HepG2 (cell line): Measurements from ENCODE around the gene C3orf22. TPM values are rescaled to one million over a fixed set of nuclear protein-coding genes. Genes with fewer than 3 reads are reported as not detected.

Source experiments
- ATAC-seq: fragments of 200-7000 bp; cut with Tn5 transposase; 3 replicates; pipeline ENCODE4 v1.9.1; 2020; ENCODE audit warnings: mild to moderate bottlenecking, moderate library complexity
- BruUV-seq: library from RNA; stranded (reverse); fragments of 400-500 nt; replicated peaks from 2 replicates; lab custom pipeline; 2021; lab: Mats Ljungman, UMichigan
- CTCF ChIA-PET: fragments of 300-600 bp; formaldehyde crosslinking; extraction: SDS; loops from one replicate; lab custom pipeline; 2021; ENCODE audit warnings: low total read pairs, inconsistent platforms, low intra/inter-chr PET ratio; lab: Yijun Ruan, JAX
- POLR2A ChIA-PET: fragments of 350-600 bp; sonication (Branson Sonifier 250); formaldehyde crosslinking; loops from one replicate; lab custom pipeline; 2020; ENCODE audit warnings: antibody characterized with exemption, inconsistent platforms; lab: Yijun Ruan, JAX
- DNase-seq: peaks from one replicate; pipeline ENCODE4 v3.0.0-alpha.2; 2015; ENCODE audit warnings: low spot score
- FAIRE-seq: peaks from 3 replicates; lab custom pipeline; 2011; peaks lifted over from hg19 to GRCh38; lab: Jason Lieb, UNC
- H2AFZ ChIP-seq: one replicate; pipeline ENCODE4 v1.6.1; 2011; ENCODE audit warnings: low read length, inconsistent platforms
- H3K27ac ChIP-seq: fragments of 300-600 bp; 3 replicates; pipeline ENCODE4 v1.8.0; 2011; ENCODE audit warnings: mixed run types, mild to moderate bottlenecking, mixed read lengths, low read length, inconsistent platforms; ENCODE audit not compliant: insufficient read depth; ENCODE audit errors: extremely low read length
- H3K27me3 ChIP-seq, 2 experiments: fragments of 200-600 bp in 1 of 2; 2 replicates in 1 of 2; 3 replicates in 1 of 2; pipeline versions ENCODE4 v1.6.0 to v1.8.0; 2011; ENCODE audit warnings: low read length in 2 of 2, mild to moderate bottlenecking in 2 of 2, moderate library complexity in 2 of 2, inconsistent platforms in 1 of 2; ENCODE audit not compliant: insufficient read depth in 2 of 2, control insufficient read depth in 1 of 2
- H3K36me3 ChIP-seq, 2 experiments: fragments of 200-600 bp in 1 of 2; replicated peaks in 1 of 2; 2 replicates in 1 of 2; 3 replicates in 1 of 2; pipeline versions ENCODE4 v1.5.1 to v1.8.0; 2011; ENCODE audit warnings: low read length in 2 of 2, inconsistent platforms in 1 of 2; ENCODE audit not compliant: insufficient read depth in 2 of 2, control insufficient read depth in 1 of 2
- H3K4me1 ChIP-seq: 2 replicates; pipeline ENCODE4 v1.5.1; 2012; ENCODE audit warnings: low read length, inconsistent platforms; ENCODE audit not compliant: insufficient read depth
- H3K4me2 ChIP-seq: 2 replicates; pipeline ENCODE4 v1.6.0; 2011; ENCODE audit warnings: low read depth, low read length, inconsistent platforms
- H3K4me3 ChIP-seq, 3 experiments: fragments of 200-600 bp in 1 of 3; sonication (generic), shearing (Covaris generic) in 1 of 3; replicated peaks in 1 of 3; 2 replicates each; pipeline ENCODE4 v1.5.1; 2011 to 2016; ENCODE audit warnings: low read length in 3 of 3, inconsistent platforms in 2 of 3, low read depth in 2 of 3, mild to moderate bottlenecking in 2 of 3, control low read depth in 1 of 3, mixed read lengths in 1 of 3; ENCODE audit not compliant: insufficient read depth in 1 of 3
- H3K79me2 ChIP-seq: one replicate; pipeline ENCODE4 v1.6.1; 2011; ENCODE audit warnings: low read length, inconsistent platforms; ENCODE audit not compliant: insufficient read depth
- H3K9ac ChIP-seq: 2 replicates; pipeline ENCODE4 v1.6.0; 2011; ENCODE audit warnings: mild to moderate bottlenecking, low read depth, low read length, inconsistent platforms; ENCODE audit not compliant: insufficient read depth
- H3K9me3 ChIP-seq: 2 replicates; pipeline ENCODE4 v1.5.1; 2012; ENCODE audit warnings: mild to moderate bottlenecking, low read length
- H4K20me1 ChIP-seq: 2 replicates; pipeline ENCODE4 v1.6.0; 2011; ENCODE audit warnings: inconsistent platforms, mild to moderate bottlenecking, low read length, moderate library complexity; ENCODE audit not compliant: insufficient read depth
- ARID5B ChIP-seq: IDR thresholded peaks from 2 replicates; pipeline ENCODE4 v1.4.0; 2020; ENCODE audit warnings: mild to moderate bottlenecking, missing genetic modification reagents
- DRAP1 ChIP-seq: IDR thresholded peaks from 2 replicates; pipeline ENCODE4 v1.6.1; 2016; ENCODE audit warnings: missing genetic modification reagents, missing compliant biosample characterization
- ETS1 ChIP-seq: sonication (generic); formaldehyde crosslinking; IDR thresholded peaks from 2 replicates; pipeline ENCODE4 v1.4.0; 2020; ENCODE audit warnings: missing genetic modification reagents
- GABPB1 ChIP-seq: IDR thresholded peaks from 2 replicates; pipeline ENCODE4 v1.6.1; 2016; ENCODE audit warnings: mild to moderate bottlenecking, missing genetic modification reagents, moderate library complexity, missing compliant biosample characterization
- MAFF ChIP-seq: IDR thresholded peaks from 2 replicates; pipeline ENCODE4 v1.6.1; 2011; ENCODE audit warnings: low read depth, low read length, improper control_type of control experiment
- MAFK ChIP-seq, 2 experiments: IDR thresholded peaks in 1 of 2; conservative IDR thresholded peaks in 1 of 2; 2 replicates each; pipeline ENCODE4 v1.6.1; 2011; ENCODE audit warnings: improper control_type of control experiment in 2 of 2, low read length in 2 of 2
- NFATC3 ChIP-seq: sonication (generic); formaldehyde crosslinking; IDR thresholded peaks from 2 replicates; pipeline ENCODE4 v1.5.1; 2020; ENCODE audit warnings: mild to moderate bottlenecking, missing genetic modification reagents
- NFE2L2 ChIP-seq: fragments of 150-350 bp; IDR thresholded peaks from 2 replicates; pipeline ENCODE4 v1.6.1; 2014; ENCODE audit warnings: low read length
- ZMAT5 ChIP-seq: sonication (generic); formaldehyde crosslinking; IDR thresholded peaks from 2 replicates; pipeline ENCODE4 v1.5.0; 2020; ENCODE audit warnings: mild to moderate bottlenecking, low read depth, missing genetic modification reagents, borderline replicate concordance
- ZNF17 ChIP-seq: sonication (generic); formaldehyde crosslinking; IDR thresholded peaks from 2 replicates; pipeline ENCODE4 v1.5.0; 2020; ENCODE audit warnings: mild to moderate bottlenecking, missing genetic modification reagents
- ZNF841 ChIP-seq: sonication (generic); formaldehyde crosslinking; IDR thresholded peaks from 2 replicates; pipeline ENCODE4 v1.8.1; 2023; ENCODE audit warnings: missing genetic modification reagents, borderline replicate concordance
- WGBS: methylation state at CpG from one replicate; pipeline ENCODE4 v1.1.6; 2017; ENCODE audit warnings: low lambda C conversion rate; 5-methylcytosine and 5-hydroxymethylcytosine counted together
- in situ Hi-C: cut with HindIII; loops from 2 replicates; pipeline ENCODE4 v1.10.0; 2017; ENCODE audit warnings: low pct_unique_long_range_greater_than_20kb; ENCODE audit not compliant: extremely low pct_ligation_motif_present
- intact Hi-C: fragments of 100-400 bp; cut with micrococcal nuclease; formaldehyde crosslinking; loops from one replicate; pipeline ENCODE4 v1.10.0; 2022; ENCODE audit not compliant: unreplicated experiment
- polyA plus RNA-seq, 8 experiments: library from polyadenylated mRNA; depleted of rRNA in 3 of 8; stranded (reverse) in 7 of 8; unstranded in 1 of 8; fragments of >200 nt; fragmentation: Illumina TruSeq in 4 of 8; extraction: Trizol in 4 of 8; gene quantifications; 2 replicates each; pipeline versions ENCODE4 v1.2.1 to v1.2.3, GENCODE V29; 2011 to 2016; ENCODE audit warnings: low read depth in 4 of 8, missing spikeins in 1 of 8, mixed read lengths in 1 of 8; ENCODE audit not compliant: insufficient read depth in 1 of 8
- total RNA-seq, 5 experiments: library from RNA; depleted of rRNA; stranded (reverse); fragments of >200 nt; fragmentation: Illumina TruSeq; extraction: Trizol; gene quantifications; 2 replicates each; pipeline ENCODE4 v1.2.3, GENCODE V29; 2016; ENCODE audit warnings: low read depth in 1 of 5

The C3orf22 gene
- total and polyA plus RNA-seq, 2 of the 13 experiments (the other 11 are each of a cell fraction or from before 2014, with no cell fraction given): not detected

- no peak for ATAC-seq
- DNase-seq: no peak
- intact Hi-C loops: no loop called here
- 91% methylated on average over 9 of the region's 11 CpGs for WGBS
- Histone ChIP-seq H3K4me2 (no peak overlapping the region), H3K9ac (no peak overlapping the region), H3K4me3 (no peak overlapping the region), H3K9me3 (no peaks in the 10 kb centered on the region), H4K20me1 (no peaks in the 10 kb centered on the region), H3K27me3 (no peaks in the 10 kb centered on the region), H2AFZ (no peak overlapping the region), H3K36me3 (peaks cover 5 to 12% of the 10 kb centered on the region in 2 experiments; a peak in 4 of 5 replicates), H3K4me1 (peaks cover 6% of the 10 kb centered on the region; the same call in 1 of the 2 replicates), H3K27ac (no peak overlapping the region), H3K79me2 (no peaks in the 10 kb centered on the region)
- no TSS peak for BruUV-seq
- CTCF ChIA-PET: no interaction called here
- FAIRE-seq: no peak
- in situ Hi-C loops: no loop called here
- POLR2A ChIA-PET: no interaction called here
- TF ChIP-seq ZNF841: no peak
- TF ChIP-seq NFE2L2: peak; percentile 85
- TF ChIP-seq ZNF17 (CRISPR knock-in tag): no peak
- peak; percentile 64 to 83 for TF ChIP-seq MAFK (conservative IDR thresholded peaks at IDR 0.05 in 1 of 2, IDR thresholded peaks at IDR 0.05 in 1 of 2; ENCODE audit: low read length in 2 of 2)
- peak; percentile 67 for TF ChIP-seq MAFF
- no peak for TF ChIP-seq NFATC3 (CRISPR knock-in tag)
- no peak for TF ChIP-seq ZMAT5 (CRISPR knock-in tag)
These were observed 48.6 kb upstream of the C3orf22 start for GRCh38 chr3:126607214-126607908.

- DNase-seq (no peak), ATAC-seq (no peak), FAIRE-seq (no peak)
- Histone ChIP-seq H3K4me3 (no peak overlapping the region), H3K36me3 (peaks cover 4 to 12% of the 10 kb centered on the region in 2 experiments; a peak in 4 of 5 replicates), H3K27ac (no peak overlapping the region), H4K20me1 (no peaks in the 10 kb centered on the region), H3K27me3 (no peaks in the 10 kb centered on the region), H2AFZ (no peak overlapping the region), H3K9ac (no peak overlapping the region), H3K9me3 (no peaks in the 10 kb centered on the region), H3K4me2 (no peak overlapping the region), H3K4me1 (peaks cover 6% of the 10 kb centered on the region; the same call in 1 of the 2 replicates), H3K79me2 (no peaks in the 10 kb centered on the region)
- 75% methylated on average over 3 of the region's 3 CpGs for WGBS
- intact Hi-C loops (no loop called here), in situ Hi-C loops (no loop called here)
- CTCF ChIA-PET: no interaction called here
- POLR2A ChIA-PET: no interaction called here
- no TSS peak for BruUV-seq
- TF ChIP-seq DRAP1: no peak
- TF ChIP-seq GABPB1 (CRISPR knock-in tag): no peak
- TF ChIP-seq ARID5B: no peak
- TF ChIP-seq ETS1 (CRISPR knock-in tag): no peak
These were observed 47.3 kb upstream of the C3orf22 start for GRCh38 chr3:126606001-126606400.
